Erythroblast (primary cell): ENCODE results near the gene ZBTB1.

Experiments used
- GATA1 ChIP-seq: IDR thresholded peaks from 2 replicates; pipeline ENCODE4 v1.6.1; 2011; ENCODE audit warnings: low read depth, mild to moderate bottlenecking, control low read depth, low read length, moderate library complexity
- POLR2A ChIP-seq: IDR thresholded peaks from 2 replicates; pipeline ENCODE4 v1.6.1; 2011; ENCODE audit warnings: mild to moderate bottlenecking, low read length

DNA sequence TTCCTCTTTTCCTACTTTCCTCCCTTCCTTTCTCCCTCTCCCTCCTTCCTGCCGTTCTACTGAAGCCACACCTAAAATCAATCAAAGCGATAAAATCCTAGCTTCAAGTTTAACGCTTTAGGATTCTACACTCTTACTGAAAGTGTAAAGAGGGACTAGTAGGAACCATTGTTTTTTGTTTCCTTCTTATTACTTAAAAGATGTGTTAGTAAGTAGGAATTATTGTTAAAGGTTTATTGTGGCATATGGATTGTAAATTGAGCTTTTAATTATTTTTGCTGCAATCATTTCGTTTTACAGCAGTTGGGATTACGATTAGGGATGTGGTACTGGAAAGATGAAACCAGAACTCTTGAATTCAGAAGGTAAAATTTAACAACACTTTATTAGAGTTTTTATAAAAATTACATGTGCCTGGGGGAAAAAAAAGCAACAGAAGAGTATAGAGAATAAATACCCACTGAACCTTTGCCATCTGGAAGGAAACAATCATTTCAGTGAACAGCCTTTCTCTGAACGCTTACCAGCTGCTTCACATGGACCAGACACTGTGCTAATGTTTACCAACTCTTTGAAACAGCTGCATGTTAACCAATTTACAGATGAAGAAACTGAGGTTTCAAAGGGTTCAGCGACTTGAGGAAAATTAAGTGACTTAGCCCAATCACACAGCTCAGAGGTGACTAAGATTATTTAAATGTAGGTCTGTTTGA is 46.2 kb downstream of the ZBTB1 start:
- no peak for TF ChIP-seq POLR2A
- TF ChIP-seq GATA1, result no peak
